Measurements from ENCODE around the gene TLN1. TPM values are rescaled to one million over a fixed set of nuclear protein-coding genes. Genes with fewer than 3 reads are reported as not detected.

Gene TLN1
- total RNA-seq, 1 donor from 2014 or later, result 684 TPM

GRCh38 chr9:35737143-35737542 is 5.1 kb upstream of the TLN1 start:
- Mint-ChIP-seq H3K36me3 (ENCODE audit: low read depth) (peaks cover 40% of the 10 kb centered on the region), H3K9me3 (ENCODE audit: low read depth) (no peaks in the 10 kb centered on the region), H3K27ac (ENCODE audit: unreplicated experiment) (peak overlapping the region; percentile 24), H3K27me3 (ENCODE audit: low read depth) (no peaks in the 10 kb centered on the region), H3K4me1 (ENCODE audit: low read depth) (peaks cover 30% of the 10 kb centered on the region), H3K4me3 (ENCODE audit: unreplicated experiment) (no peak overlapping the region)
- no peak for DNase-seq (ENCODE audit: low spot score)
- TF ChIP-seq, protein P1, sequence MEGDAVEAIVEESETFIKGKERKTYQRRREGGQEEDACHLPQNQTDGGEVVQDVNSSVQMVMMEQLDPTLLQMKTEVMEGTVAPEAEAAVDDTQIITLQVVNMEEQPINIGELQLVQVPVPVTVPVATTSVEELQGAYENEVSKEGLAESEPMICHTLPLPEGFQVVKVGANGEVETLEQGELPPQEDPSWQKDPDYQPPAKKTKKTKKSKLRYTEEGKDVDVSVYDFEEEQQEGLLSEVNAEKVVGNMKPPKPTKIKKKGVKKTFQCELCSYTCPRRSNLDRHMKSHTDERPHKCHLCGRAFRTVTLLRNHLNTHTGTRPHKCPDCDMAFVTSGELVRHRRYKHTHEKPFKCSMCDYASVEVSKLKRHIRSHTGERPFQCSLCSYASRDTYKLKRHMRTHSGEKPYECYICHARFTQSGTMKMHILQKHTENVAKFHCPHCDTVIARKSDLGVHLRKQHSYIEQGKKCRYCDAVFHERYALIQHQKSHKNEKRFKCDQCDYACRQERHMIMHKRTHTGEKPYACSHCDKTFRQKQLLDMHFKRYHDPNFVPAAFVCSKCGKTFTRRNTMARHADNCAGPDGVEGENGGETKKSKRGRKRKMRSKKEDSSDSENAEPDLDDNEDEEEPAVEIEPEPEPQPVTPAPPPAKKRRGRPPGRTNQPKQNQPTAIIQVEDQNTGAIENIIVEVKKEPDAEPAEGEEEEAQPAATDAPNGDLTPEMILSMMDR (IDR thresholded peaks at IDR 0.05), result no peak

- H3K4me3 Mint-ChIP-seq (ENCODE audit: unreplicated experiment), result no peak overlapping the region
Observed at GRCh38 chr9:35736201-35736633, 4.2 kb upstream of the TLN1 start.

GRCh38 chr9:35734096-35734495 is 2.1 kb upstream of the TLN1 start:
- Mint-ChIP-seq H3K36me3 (ENCODE audit: low read depth) (peaks cover 38% of the 10 kb centered on the region), H3K9me3 (ENCODE audit: low read depth) (no peaks in the 10 kb centered on the region), H3K4me3 (ENCODE audit: unreplicated experiment) (peak overlapping the region; percentile 11), H3K4me1 (ENCODE audit: low read depth) (peaks cover 37% of the 10 kb centered on the region), H3K27me3 (ENCODE audit: low read depth) (no peaks in the 10 kb centered on the region), H3K27ac (ENCODE audit: unreplicated experiment) (peak overlapping the region; percentile 80)
- DNase-seq (ENCODE audit: low spot score), result no peak
- TF ChIP-seq, protein P1 (IDR thresholded peaks at IDR 0.05), result no peak

More at GRCh38 chr9:35736201-35736633, 4.2 kb upstream of the TLN1 start:
- no peak for DNase-seq (ENCODE audit: low spot score)
- peak overlapping the region; percentile 83 for H3K27ac Mint-ChIP-seq (ENCODE audit: unreplicated experiment)
- H3K4me1 Mint-ChIP-seq (ENCODE audit: low read depth), result peaks cover 35% of the 10 kb centered on the region
- no peaks in the 10 kb centered on the region for H3K27me3 Mint-ChIP-seq (ENCODE audit: low read depth)
- H3K9me3 Mint-ChIP-seq (ENCODE audit: low read depth), result no peaks in the 10 kb centered on the region
- H3K36me3 Mint-ChIP-seq (ENCODE audit: low read depth), result peaks cover 39% of the 10 kb centered on the region
- TF ChIP-seq, protein P1 (IDR thresholded peaks at IDR 0.05), result peak; percentile 87

- TF ChIP-seq, protein P1 (IDR thresholded peaks at IDR 0.05), result peak; percentile 46
- no peak overlapping the region for H3K4me3 Mint-ChIP-seq (ENCODE audit: unreplicated experiment)
- H3K36me3 Mint-ChIP-seq (ENCODE audit: low read depth), result peaks cover 29% of the 10 kb centered on the region
- H3K4me1 Mint-ChIP-seq (ENCODE audit: low read depth), result peaks cover 37% of the 10 kb centered on the region
- H3K27ac Mint-ChIP-seq (ENCODE audit: unreplicated experiment), result peak overlapping the region; percentile 98
- DNase-seq (ENCODE audit: low spot score), result no peak
- H3K9me3 Mint-ChIP-seq (ENCODE audit: low read depth), result no peaks in the 10 kb centered on the region
- H3K27me3 Mint-ChIP-seq (ENCODE audit: low read depth), result no peaks in the 10 kb centered on the region
Observed at GRCh38 chr9:35732800-35733541, 976 bp upstream of the TLN1 start.

- no peak overlapping the region for H3K4me3 Mint-ChIP-seq (ENCODE audit: unreplicated experiment)
- no peaks in the 10 kb centered on the region for H3K9me3 Mint-ChIP-seq (ENCODE audit: low read depth)
- H3K4me1 Mint-ChIP-seq (ENCODE audit: low read depth), result peaks cover 35% of the 10 kb centered on the region
- H3K27ac Mint-ChIP-seq (ENCODE audit: unreplicated experiment), result peak overlapping the region; percentile 98
- TF ChIP-seq, protein P1 (IDR thresholded peaks at IDR 0.05), result peak; percentile 11
- H3K27me3 Mint-ChIP-seq (ENCODE audit: low read depth), result no peaks in the 10 kb centered on the region
- no peak for DNase-seq (ENCODE audit: low spot score)
- peaks cover 19% of the 10 kb centered on the region for H3K36me3 Mint-ChIP-seq (ENCODE audit: low read depth)
Observed at GRCh38 chr9:35731415-35732184, 395 bp downstream of the TLN1 start.
